ENCODE results near the gene MIA2.
"Not testable (repeated sequence)": the region's sequence is repeated elsewhere in the genome, so short reads cannot be mapped to it uniquely, and the experiment has no call there.

The MIA2 gene

DNA sequence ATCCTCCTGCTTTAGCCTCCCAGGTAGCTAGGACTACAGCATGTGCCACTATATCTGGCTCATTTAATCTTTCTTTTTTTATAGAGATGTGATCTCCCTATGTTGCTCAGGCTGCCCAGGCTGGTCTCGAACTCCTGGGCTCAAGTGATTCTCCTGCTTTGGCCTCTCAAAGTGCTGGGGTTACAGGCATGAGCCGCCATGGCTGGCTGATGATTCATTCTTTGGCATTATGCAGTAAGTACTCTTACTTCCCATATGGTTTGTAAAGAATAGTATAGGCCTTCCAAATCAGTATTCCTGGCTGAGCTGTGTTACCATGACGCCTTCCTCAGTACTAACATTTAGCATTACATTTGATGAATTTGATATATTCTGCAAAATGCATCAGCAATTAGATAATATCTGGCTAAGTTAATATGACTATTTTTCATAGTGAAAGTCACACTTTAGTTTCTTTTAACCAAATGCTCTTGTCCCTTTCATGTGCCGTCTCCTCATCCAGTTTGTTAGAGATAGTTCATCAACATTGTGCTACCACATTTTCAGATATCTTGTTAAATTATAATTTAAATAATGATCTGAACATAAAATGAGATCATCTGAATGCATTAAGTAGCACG, 3.2 kb upstream of the MIA2 start:
- DNase-seq (ENCODE audit: low read depth) = no peak

DNA sequence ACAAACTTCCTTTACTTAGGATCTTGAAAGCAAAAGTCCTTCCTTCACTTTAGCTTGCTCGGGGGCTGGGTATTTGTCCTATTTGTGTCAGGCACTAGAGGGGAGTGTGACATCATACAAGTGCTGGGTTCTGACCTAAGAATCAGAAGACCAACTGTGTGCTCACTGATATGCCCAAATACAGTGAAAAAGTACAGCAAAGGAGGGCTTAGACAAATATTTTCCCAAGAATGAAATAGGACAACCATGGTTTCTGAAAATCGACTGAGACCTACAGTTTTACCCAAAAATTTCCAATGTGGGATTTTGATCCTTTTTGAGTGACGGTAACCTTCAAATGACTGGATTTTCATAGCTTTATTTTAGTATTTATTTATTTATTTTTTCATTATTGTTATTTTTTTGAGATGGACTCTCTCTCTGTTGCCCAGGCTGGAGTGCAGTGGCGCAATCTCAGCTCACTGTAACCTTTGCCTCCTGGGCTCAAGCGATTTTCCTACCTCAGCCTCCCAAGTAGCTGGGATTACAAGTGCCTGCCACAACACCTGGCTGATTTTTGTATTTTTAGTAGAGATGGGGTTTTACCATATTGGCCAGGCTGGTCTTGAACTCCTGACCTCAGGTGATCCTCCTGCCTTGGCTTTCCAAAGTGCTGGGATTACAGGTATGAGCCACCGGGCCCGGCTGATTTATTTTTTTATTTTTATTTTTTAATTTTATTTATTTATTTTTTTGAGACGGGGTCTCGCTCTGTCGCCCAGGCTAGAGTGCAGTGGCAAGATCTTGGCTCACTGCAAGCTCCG, 1.8 kb upstream of the MIA2 start:
- DNase-seq (ENCODE audit: low read depth) = peak; percentile 11

DNA sequence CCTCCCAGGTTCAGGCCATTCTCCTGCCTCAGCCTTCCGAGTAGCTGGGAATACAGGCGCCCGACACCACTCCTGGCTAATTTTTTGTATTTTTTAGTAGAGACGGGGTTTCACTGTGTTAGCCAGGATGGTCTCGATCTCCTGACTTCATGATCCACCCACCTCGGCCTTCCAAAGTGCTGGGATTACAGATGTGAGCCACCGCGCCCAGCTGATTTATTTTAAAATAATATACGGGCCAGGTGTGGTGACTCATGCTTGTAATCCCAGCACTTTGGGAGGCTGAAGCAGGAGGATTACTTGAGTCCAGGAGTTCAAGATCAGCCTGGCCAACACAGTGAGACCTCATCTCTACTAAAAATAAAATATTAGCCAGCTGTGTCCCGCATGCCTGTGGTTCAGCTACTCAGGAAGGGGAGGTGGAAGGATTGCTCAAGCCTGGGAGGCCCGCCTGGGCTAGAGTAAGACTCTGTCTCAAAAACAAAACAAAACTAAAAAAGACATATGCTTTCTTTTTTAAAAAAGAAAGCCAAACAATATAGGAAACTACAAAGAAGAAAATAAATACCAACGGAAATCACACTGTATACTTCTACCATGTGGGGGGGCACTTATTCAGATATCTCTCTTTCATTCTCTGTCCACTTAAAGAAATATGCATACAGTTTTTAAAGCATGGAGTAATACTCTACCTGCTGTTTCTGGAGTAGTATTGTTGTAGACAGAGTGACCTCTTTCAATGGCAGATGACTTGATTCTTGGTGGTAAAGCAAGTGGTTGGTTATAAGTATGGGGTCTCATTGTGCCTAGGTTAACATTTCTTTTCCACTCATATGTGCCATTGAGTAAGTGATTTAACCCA, 930 bp upstream of the MIA2 start:
- DNase-seq (ENCODE audit: low read depth) = peak; percentile 16

DNA sequence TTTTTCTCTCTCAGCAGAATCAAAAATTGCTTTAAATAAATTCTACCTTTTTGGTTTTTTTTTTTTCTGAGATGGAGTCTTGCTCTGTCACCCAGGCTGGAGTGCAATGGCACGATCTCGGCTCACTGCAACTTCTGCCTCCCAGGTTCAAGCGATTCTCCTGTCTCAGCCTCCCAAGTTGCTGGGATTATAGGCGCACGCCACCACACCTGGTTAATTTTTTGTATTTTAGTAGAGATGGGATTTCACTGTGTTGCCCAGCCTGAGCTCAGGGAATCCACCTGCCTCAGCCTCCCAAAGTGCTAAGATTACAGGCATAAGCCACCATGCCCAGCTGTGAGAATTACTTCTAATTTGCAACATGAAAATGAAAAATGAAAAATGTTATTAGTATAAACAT, 1.3 kb downstream of the MIA2 start:
- DNase-seq (ENCODE audit: low read depth) = not testable (repeated sequence)

DNA sequence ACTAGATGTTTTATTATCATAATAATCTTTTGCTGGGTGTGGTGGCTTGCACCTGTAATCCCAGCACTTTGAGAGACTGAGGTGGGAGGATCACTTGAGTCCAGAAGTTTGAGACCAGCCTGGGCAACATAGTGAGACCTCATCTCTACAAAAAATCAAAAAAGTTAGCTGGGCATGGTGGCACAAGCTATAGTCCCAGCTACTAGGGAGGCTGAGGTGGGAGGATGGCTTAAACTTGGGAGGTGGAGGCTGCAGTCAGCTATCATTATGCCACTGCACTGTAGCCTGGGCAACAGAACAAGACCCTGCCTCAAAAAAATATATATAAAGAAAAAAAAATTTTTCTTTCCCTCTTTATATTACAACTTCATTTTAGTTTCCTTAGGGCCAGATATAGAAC, 1.8 kb downstream of the MIA2 start:
- DNase-seq (ENCODE audit: low read depth) = not testable (repeated sequence)

DNA sequence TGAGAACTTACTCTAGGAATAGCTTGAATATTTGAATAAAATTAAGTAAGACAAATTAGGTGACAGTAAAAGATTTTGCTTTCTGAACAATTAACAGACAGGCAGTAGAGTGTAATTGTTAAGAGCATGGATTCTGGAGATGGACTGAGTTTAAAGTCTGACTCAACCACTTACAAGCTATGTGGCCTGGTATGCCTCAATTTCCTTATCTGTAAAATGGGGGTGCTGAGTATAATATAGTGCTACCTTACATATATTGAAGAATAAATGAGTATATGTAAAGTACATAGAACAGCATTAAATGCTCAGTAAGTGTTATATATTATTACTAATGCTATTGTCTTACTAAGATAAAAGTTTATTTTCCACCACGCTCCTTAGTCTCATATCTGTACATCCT, 7.1 kb downstream of the MIA2 start:
- no peak for DNase-seq (ENCODE audit: low read depth)

DNA sequence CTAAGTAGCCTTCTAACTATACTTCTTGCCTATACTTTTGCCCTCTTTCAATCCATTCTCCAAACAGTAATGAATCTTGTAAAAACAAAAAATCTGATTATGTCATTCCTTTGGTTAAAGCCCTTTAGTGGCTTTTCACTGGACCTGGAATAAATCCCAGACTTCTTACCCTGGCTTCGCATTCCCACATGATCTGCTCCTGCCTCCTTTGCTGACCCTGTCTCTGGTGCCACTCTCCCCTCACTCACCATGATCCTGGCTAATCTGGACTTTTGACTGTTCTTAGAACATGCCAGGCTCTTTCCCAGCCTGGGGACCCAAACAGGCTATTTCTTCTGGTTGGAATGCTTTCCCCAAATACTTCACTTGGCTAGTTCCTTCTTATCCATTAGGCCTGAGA, 7.9 kb downstream of the MIA2 start:
- DNase-seq (ENCODE audit: low read depth) = no peak

DNA sequence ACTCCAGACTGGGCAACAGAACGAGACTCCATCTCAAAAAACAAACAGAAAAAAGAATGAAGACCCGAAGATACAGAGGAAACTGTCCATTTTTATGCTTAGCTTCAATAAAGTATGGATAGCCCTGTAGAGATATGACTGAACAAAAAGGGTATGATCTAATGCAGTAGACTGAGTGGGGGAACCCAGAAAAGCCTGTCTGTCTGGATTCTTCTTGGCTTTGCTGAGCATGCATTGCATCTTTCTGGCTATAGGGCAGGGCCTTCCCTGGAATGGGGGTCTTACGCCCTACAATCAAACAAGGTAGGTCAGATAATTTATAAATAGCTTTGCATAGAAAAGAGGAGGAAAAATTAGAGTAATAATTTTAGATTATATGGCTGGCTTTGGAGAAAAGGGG, 10.1 kb downstream of the MIA2 start:
- DNase-seq (ENCODE audit: low read depth) = no peak

DNA sequence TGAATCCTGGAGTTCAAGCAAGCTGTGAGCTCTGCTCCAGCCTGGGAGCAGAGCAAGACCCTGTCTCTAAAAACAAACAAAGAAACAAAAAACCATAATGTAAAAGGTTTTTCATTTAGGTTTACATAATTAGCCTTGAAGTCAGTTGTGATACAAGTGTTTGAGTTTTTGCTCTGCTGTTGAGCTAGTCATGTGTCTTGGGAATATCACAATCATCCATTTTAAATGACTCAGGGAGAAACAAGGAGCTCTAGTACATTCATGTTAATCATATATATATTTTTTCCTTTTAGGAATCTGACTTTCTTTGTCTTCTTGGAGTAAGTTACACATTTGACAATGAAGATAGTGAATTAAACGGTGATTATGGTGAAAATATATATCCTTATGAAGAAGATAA, 12.9 kb downstream of the MIA2 start:
- DNase-seq (ENCODE audit: low read depth) = no peak

DNA sequence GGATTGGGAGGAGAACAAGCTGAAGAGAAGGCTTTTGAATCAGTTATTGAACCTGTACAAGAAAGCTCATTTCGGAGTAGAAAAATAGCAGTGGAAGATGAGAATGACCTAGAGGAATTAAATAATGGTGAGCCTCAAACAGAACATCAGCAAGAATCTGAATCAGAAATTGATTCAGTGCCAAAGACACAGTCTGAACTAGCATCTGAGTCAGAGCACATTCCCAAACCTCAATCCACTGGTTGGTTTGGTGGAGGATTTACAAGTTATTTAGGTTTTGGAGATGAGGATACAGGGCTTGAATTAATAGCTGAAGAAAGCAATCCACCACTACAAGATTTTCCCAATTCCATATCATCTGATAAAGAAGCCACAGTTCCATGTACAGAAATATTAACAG, 13.5 kb downstream of the MIA2 start:
- peak; percentile 63 for DNase-seq (ENCODE audit: low read depth)

DNA sequence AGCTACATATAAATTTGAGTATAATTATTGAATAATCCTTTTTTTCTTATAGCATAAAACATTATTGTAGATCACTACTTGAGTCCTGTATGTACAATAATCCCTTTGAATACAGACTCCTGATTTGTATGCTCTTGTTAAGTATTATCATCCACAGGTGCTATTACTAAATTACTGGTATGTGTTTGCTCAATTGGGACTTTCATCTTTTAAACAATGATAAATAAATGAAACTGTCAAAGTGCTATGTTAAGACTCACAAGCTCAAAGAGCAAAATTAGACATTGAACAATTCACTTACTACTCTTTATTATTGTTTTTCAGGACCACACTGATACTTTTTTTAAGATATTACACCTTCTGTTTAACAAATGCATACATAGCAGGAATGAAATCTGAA, 17.8 kb downstream of the MIA2 start:
- no peak for DNase-seq (ENCODE audit: low read depth)

DNA sequence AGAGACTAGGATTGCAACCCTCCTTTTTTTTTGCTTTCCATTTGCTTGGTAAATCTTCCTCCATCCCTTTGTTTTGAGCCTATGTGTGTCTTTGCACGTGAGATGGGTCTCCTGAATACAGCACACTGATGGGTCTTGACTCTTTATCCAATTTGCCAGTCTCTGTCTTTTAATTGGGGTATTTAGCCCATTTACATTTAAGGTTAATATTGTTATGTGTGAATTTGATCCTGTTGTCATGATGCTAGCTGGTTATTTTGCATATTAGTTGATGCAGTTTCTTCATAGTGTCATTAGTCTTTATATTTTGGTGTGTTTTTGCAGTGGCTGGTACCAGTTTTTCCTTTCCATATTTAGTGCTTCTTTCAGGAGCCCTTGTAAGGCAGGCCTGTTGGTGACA, 23.7 kb downstream of the MIA2 start:
- DNase-seq (ENCODE audit: low read depth) = not testable (repeated sequence)

DNA sequence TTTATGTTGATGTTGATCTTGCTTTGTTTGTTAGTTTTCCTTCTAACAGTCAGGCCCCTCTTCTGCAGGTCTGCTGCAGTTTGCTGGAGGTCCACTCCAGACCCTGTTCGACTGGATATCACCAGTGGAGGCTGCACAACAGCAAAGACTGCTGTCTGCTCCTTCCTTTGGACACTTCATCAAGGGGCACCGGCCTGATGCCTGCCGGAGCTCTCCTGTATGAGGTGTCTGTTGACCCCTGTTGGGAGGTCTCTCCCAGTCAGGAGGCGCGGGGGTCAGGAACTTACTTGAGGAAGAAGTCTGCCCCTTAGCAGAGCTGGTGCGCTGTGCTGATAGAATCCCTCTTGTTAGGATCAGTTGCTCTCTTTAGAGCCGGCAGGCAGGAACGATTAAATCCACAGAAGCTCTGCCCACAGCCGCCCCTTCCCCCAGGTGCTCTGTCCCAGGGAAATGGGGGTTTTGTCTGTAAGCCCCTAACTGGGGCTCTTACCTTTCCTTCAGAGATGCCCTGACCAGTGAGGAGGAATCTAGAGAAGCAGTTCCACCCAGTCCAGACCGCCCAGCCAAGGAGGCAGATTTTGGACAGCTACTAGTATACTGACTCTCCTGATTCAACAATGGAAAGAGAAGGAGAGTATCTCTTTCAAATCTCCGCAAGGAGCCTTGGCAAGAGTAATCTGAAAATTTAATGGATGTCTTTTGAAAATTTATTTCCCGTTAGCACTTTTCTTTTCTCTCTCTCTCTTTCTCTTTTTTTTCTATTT, 25.2 kb downstream of the MIA2 start:
- DNase-seq (ENCODE audit: low read depth) = no peak

DNA sequence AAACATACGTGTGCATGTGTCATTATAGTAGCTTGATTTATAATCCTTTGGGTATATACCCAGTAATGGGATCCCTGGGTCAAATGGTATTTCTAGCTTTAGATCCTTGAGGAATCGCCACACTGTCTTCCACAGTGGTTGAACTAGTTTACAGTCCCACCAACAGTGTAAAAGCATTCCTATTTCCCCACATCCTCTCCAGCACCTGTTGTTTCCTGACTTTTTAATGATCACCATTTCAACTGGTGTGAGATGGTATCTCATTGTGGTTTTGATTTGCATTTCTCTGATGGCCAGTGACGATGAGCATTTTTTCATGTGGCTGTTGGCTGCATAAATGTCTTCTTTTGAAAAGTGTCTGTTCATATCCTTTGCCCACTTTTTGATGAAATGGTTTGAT, 26.4 kb downstream of the MIA2 start:
- not testable (repeated sequence) for DNase-seq (ENCODE audit: low read depth)

DNA sequence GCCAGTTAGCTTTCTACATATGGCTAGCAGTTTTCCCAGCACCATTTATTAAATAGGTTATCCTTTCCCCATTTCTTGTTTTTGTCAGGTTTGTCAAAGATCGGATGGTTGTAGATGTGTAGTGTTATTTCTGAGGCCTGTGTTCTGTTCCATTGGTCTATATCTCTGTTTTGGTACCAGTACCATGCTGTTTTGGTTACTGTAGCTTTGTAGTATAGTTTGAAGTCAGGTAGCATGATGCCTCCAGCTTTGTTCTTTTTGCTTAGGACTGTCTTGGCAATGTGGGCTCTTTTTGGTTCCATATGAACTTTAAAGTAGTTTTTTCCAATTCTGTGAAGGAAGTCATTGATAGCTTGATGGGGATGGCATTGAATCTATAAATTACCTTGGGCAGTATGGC, 28.5 kb downstream of the MIA2 start:
- DNase-seq (ENCODE audit: low read depth) = not testable (repeated sequence)

DNA sequence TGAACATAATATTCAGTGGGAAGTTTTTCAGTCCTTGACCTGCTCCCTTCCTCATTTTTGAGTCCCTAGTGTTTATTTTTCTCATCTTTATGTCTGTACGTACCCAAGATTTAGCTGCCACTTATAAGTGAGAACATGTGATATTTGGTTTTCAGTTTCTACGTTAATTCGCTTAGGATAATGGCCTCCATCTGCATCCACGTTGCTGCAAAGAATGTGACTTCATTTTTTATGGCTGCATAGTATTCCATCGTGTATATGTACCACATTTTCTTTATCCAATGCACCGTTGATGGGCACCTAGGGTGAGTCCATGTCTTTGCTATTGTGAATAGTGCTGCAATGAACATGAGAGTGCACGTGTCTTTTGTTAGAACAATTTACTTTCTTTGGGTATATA, 30.3 kb downstream of the MIA2 start:
- no peak for DNase-seq (ENCODE audit: low read depth)

DNA sequence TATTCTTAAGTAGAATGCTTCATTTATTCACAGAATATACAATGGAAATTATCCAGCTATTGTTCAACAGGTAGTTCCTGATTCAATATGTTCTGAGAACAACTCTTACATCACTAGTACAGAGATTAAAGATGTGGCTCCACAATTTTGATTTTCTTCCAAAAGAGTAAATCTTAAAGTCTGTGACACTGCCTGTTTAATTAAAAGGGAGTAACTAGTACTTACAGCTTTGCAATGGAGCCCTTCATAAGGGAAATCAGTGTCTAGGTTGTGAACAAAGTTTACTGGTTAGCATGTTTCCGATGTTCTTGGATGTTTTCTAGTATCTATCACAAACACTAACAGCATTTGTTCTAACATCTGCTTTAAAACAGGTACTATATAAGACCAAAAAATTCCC, 30.8 kb downstream of the MIA2 start:
- DNase-seq (ENCODE audit: low read depth) = no peak

DNA sequence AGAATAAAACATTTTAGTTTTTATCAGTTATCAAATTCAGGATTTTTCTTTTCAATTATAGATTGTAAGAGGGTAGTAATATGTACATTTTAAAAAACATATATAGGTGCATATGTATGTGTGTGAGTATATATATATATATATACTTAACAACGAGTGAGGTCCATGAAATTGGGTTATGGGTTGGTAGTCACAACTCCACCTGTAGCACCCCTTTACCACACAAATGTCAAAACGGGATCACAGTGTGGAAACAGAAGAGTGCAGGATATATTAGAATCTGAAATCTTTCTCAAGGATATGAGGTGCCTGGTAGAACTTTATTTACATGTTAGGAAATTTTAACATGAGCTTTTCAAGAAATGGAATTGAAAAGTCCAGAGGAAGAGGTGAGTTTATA, 31.3 kb downstream of the MIA2 start:
- no peak for DNase-seq (ENCODE audit: low read depth)

DNA sequence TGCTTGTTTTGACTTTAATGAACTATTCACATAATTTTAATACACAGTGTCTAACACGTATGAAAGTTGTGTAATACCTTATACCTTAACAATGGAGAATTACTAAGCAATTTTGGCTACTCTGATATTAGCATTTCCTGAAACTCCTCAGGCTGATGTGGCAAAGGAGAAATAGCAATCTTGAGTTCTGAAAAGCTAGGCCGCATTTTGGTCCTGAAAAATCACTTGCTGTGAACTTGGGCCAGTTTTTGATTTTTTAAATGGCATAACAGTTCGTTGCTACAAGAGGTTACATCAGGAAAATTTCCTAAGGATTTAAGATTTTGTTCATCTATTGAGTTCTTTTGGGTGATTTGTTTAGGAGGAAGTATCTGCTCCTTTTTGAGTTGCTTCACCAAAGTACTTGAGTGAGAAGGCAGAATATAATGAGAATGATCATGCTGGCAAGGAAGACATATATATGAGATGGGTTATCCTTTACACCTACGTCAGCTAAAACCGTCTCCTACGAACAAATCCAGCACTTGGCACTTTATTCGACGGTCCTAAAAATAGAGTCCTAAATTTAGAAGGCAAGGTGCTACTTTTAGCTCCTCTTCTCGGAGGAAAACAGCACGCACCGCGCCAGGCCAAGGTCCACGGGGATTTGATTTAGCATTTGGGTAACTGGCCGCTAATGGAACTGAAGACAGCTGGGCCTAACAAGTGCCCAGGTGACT, 32.2 kb downstream of the MIA2 start:
- no peak for DNase-seq (ENCODE audit: low read depth)

DNA sequence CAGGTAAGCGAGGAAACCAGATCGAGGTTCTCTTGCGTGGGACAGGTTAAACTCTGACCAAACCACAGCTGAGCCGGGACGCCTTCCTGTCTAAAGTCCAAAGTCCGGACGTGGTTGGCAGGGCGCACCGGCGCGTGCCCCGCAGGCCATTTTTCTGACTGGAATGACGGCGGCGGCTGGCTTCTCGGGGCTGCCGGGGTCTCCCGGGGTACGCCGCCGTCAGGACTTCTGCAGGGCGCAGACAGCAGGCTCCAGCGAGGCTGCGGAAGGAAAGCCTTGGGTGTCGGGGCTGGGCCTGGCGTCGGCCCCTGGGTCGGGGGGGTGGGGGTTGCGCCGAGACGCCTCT, 32.8 kb downstream of the MIA2 start:
- no peak for DNase-seq (ENCODE audit: low read depth)

DNA sequence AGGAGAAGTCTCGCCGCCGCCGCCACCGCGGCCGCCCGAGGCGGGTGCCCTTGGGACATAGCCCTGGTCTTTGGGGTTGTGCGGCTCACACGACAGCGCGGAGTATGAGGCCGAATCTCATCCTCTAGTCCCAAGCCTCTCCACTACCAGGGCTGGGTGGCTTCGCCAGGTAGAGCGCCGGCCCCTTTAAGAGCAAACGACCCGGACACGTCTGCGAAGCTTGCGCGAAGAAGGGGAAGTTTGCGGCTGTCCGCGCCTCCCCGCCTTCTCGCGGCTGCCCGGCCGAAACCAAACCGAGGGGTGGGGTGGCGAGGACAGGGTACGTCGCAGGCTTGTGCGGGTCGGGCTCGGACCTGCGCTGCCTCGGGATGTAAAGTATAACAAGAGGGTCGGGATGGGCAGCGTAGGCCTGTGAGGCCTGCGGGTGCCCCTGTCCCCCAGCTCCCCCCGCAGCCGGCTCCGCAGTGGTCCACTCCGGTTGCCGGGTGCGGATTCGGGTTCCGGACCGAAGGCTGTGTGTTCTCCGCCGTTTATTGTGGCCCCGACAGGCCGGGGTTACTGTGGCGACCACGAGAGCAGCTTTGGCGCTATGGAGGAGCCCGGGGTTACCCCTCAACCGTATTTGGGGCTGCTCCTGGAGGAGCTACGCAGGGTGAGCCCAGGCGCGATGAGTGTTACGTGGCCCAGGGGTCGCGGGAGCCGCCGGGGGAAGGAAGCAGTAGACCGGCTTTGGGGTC, 33.3 kb downstream of the MIA2 start:
- DNase-seq (ENCODE audit: low read depth) = peak; percentile 61

All from HS-5 (cell line).